Nephron progenitor cell (in vitro differentiated cells): ENCODE data around the gene FOXJ1.

Experiments used
- DNase-seq: peaks from one replicate; pipeline ENCODE4 v3.0.0; 2021
- H3K27ac Mint-ChIP-seq: 2 replicates; pipeline ENCODE4 v1.8.0; 2021; ENCODE audit warnings: mild to moderate bottlenecking, moderate library complexity, mixed read lengths
- H3K27me3 Mint-ChIP-seq: 2 replicates; pipeline ENCODE4 v1.8.0; 2021; ENCODE audit warnings: mild to moderate bottlenecking, low read depth, mixed read lengths; ENCODE audit not compliant: poor library complexity
- H3K36me3 Mint-ChIP-seq: 2 replicates; pipeline ENCODE4 v1.8.0; 2021; ENCODE audit warnings: low read depth, mixed read lengths
- H3K4me1 Mint-ChIP-seq: 2 replicates; pipeline ENCODE4 v1.8.0; 2021; ENCODE audit warnings: mixed read lengths
- H3K4me3 Mint-ChIP-seq: 2 replicates; pipeline ENCODE4 v1.8.0; 2021; ENCODE audit warnings: mild to moderate bottlenecking, moderate library complexity, mixed read lengths
- H3K9me3 Mint-ChIP-seq: 2 replicates; pipeline ENCODE4 v1.8.0; 2021; ENCODE audit warnings: mild to moderate bottlenecking, moderate library complexity, mixed read lengths
- TF ChIP-seq, protein P1 (sequence below): fragments of 200-600 bp; sonication (generic); IDR thresholded peaks from 2 replicates; pipeline ENCODE4 v1.5.0; 2021; ENCODE audit warnings: antibody characterized with exemption

FOXJ1 gene

DNA sequence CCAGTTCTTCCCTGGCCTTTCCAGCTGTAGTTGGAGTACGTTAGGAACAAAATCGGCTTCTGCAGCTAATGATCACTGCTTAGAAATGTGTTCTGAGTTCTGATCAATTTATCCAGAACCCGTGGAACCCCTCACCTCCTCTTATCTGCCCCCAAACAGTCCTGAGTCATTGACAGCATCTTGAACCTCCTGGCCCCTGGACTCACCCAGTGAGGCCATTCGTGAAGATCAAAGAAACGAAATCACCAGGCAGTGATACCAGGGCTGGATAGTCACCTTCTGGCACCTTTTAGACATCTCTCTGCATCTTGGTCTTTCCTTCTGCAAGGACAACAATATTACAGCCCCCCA lies 20.4 kb downstream of the FOXJ1 start:
- TF ChIP-seq, protein P1, sequence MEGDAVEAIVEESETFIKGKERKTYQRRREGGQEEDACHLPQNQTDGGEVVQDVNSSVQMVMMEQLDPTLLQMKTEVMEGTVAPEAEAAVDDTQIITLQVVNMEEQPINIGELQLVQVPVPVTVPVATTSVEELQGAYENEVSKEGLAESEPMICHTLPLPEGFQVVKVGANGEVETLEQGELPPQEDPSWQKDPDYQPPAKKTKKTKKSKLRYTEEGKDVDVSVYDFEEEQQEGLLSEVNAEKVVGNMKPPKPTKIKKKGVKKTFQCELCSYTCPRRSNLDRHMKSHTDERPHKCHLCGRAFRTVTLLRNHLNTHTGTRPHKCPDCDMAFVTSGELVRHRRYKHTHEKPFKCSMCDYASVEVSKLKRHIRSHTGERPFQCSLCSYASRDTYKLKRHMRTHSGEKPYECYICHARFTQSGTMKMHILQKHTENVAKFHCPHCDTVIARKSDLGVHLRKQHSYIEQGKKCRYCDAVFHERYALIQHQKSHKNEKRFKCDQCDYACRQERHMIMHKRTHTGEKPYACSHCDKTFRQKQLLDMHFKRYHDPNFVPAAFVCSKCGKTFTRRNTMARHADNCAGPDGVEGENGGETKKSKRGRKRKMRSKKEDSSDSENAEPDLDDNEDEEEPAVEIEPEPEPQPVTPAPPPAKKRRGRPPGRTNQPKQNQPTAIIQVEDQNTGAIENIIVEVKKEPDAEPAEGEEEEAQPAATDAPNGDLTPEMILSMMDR, result no peak
- H3K9me3 Mint-ChIP-seq, result no peaks in the 10 kb centered on the region
- H3K4me3 Mint-ChIP-seq, result no peak overlapping the region
- DNase-seq, result no peak
- peaks cover 19% of the 10 kb centered on the region for H3K27me3 Mint-ChIP-seq
- no peaks in the 10 kb centered on the region for H3K36me3 Mint-ChIP-seq
- no peak overlapping the region for H3K27ac Mint-ChIP-seq
- H3K4me1 Mint-ChIP-seq, result peaks cover 33% of the 10 kb centered on the region

DNA sequence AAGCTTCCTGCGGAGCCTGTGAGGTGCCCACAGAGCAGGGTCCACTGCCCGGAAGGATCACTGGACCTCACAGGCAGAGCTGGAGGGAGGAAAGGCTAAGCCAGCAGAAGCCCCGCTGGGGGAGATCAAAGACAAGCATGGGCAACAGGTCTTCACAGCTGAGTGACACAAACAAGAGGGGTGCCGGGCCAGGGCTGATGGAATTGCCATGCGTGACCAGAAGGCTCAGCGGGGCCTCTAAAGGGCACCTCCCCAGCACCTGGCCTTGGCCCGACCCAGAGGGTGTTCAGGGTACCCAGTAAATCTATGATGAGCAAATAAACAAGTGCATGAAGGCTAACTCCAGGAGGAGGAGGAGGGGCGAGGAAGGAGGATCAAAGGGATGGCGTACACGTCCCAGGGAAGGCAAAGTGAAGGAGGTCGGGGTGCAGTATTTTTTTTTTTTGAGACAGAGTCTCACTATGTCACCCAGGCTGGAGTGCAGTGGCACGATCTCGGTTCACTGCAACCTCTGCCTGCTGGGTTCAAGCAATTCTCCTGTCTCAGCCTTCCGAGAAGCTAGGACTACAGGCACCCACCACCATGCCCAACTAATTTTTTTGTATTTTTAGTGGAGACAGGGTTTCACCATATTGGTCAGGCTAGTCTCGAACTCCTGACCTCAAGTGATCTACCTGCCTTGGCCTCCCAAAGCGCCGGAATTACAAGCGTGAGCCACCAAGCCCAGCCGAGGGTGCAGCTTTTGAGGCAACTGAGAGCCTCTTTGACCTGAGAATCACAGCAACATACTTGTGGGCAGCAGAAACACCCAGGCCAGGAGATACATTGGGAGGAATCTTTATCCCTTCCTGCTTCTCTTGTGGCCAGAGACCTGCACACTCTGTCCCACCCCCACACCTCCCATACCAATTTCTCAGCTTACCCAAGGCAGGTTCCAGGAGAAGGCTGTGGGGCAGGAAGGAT lies 21.4 kb downstream of the FOXJ1 start:
- peaks cover 19% of the 10 kb centered on the region for H3K27me3 Mint-ChIP-seq
- H3K9me3 Mint-ChIP-seq, result no peaks in the 10 kb centered on the region
- no peak overlapping the region for H3K27ac Mint-ChIP-seq
- no peak overlapping the region for H3K4me3 Mint-ChIP-seq
- H3K36me3 Mint-ChIP-seq, result no peaks in the 10 kb centered on the region
- TF ChIP-seq, protein P1, result no peak
- peaks cover 33% of the 10 kb centered on the region for H3K4me1 Mint-ChIP-seq
- no peak for DNase-seq

DNA sequence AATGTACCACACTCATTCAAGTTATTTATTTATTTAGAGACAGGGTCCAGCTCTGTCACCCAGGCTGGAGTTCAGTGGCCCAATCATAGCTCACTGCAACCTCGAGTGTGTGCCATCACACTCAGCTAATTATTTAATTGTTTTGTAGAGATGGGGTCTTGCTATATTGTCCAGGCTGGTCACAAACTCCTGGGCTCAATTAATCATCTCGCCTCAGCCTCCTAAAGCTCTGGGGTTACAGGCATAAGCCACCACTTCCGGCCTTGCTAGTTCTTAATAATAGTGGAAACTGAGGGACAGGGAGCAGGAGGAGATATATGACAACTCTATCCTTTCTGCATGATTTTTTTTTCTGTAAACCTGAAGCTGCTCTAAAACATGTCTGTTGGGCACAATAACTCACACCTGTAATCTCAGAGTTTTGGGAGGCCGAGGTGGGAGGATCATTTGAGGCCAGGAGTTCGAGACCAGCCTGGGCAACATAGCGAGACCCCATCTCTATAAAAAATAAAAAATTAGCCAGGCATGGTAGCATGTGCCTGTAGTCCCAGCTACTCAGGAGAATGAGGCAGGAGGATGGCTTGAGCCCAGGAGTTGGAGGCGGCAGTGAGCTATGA lies 25.8 kb downstream of the FOXJ1 start:
- TF ChIP-seq, protein P1, result no peak
- no peak overlapping the region for H3K4me3 Mint-ChIP-seq
- peaks cover 7% of the 10 kb centered on the region for H3K9me3 Mint-ChIP-seq
- H3K27me3 Mint-ChIP-seq, result peaks cover 11% of the 10 kb centered on the region
- DNase-seq, result no peak
- H3K27ac Mint-ChIP-seq, result no peak overlapping the region
- peaks cover 12% of the 10 kb centered on the region for H3K4me1 Mint-ChIP-seq
- H3K36me3 Mint-ChIP-seq, result no peaks in the 10 kb centered on the region

DNA sequence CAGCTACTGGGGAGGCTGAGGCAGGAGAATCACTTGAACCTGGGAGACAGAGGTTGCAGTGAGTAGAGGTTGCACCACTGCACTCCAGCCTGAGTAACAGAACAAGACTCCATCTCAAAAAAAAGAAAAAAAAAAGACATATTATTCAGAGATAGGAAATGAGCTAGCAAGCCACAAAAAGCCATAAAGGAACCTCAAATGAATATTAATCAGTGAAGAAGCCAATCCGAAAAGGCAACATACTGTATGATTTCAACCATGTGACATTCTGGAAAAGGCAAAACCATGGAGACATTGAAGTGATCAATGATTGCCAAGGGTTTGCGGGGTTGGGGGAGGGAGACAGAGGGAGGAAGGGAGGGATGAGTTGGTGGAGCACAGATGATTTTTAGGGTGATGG lies 29.1 kb downstream of the FOXJ1 start:
- Mint-ChIP-seq H3K27me3 (peaks cover 1% of the 10 kb centered on the region), H3K36me3 (no peaks in the 10 kb centered on the region), H3K4me3 (no peak overlapping the region), H3K9me3 (peaks cover 7% of the 10 kb centered on the region), H3K27ac (no peak overlapping the region), H3K4me1 (no peaks in the 10 kb centered on the region)
- TF ChIP-seq, protein P1, result no peak
- no peak for DNase-seq

DNA sequence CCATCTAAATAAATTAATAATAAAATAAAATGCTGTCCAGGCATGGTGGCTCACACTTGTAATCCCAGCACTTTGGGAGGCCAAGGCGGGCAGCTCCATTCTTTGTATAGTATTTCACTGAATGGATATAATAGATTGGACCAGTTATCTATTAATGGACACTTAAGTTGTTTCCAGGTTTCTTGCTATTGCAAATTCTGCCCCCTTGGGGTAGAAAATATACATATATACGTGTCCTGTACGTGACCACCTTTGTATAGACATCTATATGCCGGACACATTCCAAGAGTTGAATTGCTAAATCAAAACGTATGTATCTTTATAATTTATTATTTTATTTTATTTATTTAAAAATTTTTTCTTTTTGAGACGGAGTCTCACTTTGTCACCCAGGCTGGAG lies 33.5 kb downstream of the FOXJ1 start:
- DNase-seq, result no peak
- no peaks in the 10 kb centered on the region for H3K36me3 Mint-ChIP-seq
- TF ChIP-seq, protein P1, result no peak

More for the DNA sequence above, 33.5 kb downstream of the FOXJ1 start:
- Mint-ChIP-seq H3K4me1 (peaks cover 12% of the 10 kb centered on the region), H3K27ac (no peak overlapping the region), H3K27me3 (peaks cover 3% of the 10 kb centered on the region), H3K9me3 (no peaks in the 10 kb centered on the region), H3K4me3 (no peak overlapping the region)
